ENCODE results near the gene NAAA.
"Not testable (repeated sequence)": the region's sequence is repeated elsewhere in the genome, so short reads cannot be mapped to it uniquely, and the experiment has no call there.

NAAA gene

GRCh38 chr4:75919920-75920319 lies 20.9 kb downstream of the NAAA start:
- no peak for DNase-seq (ENCODE audit: low spot score)

DNA sequence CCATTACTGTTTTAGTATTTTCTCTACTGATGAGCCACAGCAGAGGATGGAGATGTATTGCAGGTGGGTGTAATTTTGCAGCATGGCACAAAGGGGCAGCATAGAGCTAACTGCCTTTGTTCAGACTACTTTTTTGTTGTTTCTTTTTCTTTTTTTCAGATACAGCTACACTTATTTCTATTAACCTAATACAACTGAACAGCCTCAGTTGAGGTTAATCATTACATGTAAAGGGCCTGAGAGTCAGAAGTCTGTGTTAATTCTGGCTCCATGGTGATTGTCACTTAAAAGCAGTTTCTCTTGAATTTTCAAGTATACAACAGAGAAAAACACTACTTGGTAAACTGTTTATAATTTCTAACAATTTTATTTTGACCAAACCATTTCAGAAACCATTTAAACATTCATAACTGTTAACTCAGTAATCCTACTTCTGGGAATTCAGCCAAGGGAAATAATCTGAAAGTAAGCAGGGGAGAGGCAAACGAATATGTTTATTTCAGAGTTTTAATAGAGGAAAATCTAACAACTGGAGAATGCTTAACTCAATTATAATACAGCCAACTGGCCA lies 24.6 kb downstream of the NAAA start:
- peak; percentile 21 for DNase-seq (ENCODE audit: low spot score)

DNA sequence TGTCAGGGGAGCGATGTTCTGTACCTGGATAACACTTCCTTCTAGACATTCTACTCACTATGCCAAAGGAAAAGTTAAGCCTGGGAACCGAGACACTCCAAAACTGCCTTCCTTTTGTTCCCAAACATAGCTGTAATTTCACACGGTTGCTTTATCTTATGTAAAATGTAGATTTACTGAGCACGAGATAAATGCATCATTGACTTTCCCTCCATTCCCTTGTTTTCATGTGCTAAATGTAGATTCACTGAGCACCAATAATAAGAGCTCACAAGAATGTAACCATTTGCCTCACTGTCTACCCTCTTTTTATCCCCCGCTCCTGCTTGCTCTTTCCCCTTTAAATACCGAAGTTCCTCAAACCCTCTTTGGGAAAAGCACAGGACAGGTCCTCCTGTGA lies 27.8 kb downstream of the NAAA start:
- DNase-seq (ENCODE audit: low spot score): no peak

- not testable (repeated sequence) for DNase-seq (ENCODE audit: low spot score)
These were observed 30.0 kb downstream of the NAAA start for GRCh38 chr4:75910831-75911230.

- DNase-seq (ENCODE audit: low spot score): no peak
These were observed 31.4 kb downstream of the NAAA start for GRCh38 chr4:75909405-75909804.

DNA sequence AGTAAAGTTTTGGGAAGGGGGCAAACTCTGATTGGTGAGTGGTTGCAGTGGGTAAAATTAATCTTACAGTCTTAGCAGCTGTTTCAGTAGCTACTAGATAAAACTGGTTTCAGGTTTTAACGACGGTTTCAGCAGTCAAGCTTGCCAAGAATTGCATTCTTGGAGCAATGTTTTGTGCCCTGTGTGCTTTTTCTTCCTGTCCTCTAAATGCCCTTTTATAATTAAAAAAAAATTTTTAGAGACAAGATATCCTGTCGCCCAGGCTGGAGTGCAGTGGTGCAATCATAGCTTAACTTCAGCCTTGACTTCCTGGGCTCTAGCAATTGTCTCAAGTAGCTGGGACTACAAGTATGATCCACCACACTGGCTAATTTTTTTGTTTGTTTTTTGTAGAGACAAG lies 32.3 kb downstream of the NAAA start:
- DNase-seq (ENCODE audit: low spot score): no peak

GRCh38 chr4:75907966-75908365 lies 32.8 kb downstream of the NAAA start:
- DNase-seq (ENCODE audit: low spot score): no peak

DNA sequence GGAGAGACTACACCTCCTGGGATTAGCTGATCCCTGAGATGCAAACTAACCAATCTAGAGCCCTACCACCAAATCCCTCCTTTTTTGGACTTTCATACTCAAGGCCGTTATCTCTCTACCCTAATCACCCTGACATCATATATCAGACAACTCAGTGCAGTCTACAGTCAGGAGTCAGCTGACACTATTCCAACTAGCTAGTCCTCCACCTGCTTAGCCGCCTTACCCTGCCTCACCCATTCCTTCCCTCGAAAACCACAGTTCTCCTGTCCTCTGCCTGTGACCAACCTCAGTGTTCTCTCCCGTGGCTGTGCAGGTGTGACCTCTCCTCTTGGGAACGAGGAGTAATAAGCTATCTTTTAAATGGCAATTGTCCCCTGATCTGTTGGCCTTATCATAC lies 36.7 kb downstream of the NAAA start:
- no peak for DNase-seq (ENCODE audit: low spot score)

DNA sequence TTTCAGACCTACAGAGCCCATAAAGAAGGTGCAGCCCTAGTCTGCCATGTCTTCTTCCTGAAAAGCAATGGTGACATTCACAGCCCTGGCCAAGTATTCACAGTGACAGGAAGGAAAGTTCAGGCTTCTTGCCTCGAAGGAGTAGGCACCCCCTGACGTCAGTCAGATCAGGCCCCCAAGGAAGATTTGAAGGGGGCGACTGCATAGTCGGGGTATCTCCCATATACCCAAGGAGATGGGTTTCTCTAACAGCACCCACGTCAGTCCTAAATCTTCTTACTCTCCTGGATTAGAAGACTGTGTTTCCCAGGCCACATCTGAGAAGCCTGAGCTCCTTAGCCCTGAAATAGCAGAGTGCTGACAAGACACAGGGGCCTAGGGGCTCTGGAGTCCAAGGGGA lies 38.5 kb downstream of the NAAA start, which contains the start of gene PPEF2:
TSS of gene PPEF2 (minus strand) at position 101 of the 400 bp plus-strand sequence. CDS start 6,127 bp downstream, outside the sequence.
- no peak for DNase-seq (ENCODE audit: low spot score)

DNA sequence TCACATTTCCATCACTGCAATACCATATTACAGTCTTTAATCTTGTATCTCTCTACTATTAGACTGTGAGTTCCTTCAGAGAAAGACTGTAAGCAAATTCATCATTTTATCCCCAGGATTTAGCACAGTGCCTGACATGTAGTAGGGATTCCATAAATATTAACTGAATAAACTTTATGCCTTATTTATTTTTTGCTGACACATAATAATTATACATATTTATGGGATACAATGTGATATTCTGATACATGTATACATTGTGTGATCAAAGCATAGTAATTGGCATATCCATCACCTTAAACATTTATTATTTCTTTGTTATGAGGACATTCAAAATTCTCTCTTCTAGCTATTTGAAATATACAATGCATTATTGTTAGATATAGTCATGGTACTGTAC lies 42.3 kb downstream of the NAAA start:
- no peak for DNase-seq (ENCODE audit: low spot score)

DNA sequence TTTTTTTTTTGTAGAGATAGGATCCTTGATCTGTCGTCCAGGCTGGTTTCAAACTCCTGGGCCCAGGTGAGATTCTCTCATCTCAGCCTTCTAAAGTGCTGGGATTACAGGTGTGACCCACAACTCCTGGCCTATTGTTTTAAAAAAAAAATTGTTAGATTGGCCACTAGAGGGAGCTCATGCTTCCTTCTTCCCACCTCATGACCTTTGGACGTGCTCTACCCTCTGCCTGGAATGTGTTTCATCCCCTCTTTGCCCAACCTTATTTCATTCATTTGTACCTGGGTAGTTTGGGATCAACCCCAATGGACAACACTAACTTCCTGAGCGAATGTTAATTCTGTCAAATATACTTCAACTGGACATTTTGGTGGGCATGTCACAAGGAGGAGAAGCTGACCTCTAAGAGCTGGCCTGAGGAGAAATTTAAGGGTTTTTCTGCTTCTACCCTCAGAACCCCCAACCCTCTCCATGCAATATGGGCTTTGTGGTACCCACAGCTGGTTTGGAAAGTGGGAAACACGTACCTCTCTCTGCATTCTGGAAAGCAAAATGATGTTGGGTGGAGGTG lies 45.0 kb downstream of the NAAA start:
- peak; percentile 28 for DNase-seq (ENCODE audit: low spot score)

- DNase-seq (ENCODE audit: low spot score): no peak
These were observed 48.3 kb downstream of the NAAA start for GRCh38 chr4:75892508-75892907.

DNA sequence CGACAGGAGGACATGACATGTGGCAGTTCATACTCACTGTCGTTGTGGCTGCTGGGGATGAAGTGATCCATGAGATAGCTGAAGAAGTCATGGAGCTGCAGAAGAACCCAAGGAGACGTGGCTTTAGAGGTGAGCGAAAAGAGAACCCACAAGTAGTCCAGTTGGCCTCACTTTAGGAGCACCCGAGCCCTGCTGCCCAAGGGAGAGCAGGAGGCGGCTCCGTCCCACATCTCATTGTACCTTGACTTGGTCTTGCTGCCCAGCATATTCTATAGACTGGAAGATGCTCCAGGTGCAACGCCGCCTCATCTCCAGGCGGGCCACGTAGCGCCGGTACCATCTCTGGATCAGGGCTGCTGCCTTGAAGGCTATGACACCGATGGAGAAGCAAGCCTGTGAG lies 49.2 kb downstream of the NAAA start:
- DNase-seq (ENCODE audit: low spot score): no peak

DNA sequence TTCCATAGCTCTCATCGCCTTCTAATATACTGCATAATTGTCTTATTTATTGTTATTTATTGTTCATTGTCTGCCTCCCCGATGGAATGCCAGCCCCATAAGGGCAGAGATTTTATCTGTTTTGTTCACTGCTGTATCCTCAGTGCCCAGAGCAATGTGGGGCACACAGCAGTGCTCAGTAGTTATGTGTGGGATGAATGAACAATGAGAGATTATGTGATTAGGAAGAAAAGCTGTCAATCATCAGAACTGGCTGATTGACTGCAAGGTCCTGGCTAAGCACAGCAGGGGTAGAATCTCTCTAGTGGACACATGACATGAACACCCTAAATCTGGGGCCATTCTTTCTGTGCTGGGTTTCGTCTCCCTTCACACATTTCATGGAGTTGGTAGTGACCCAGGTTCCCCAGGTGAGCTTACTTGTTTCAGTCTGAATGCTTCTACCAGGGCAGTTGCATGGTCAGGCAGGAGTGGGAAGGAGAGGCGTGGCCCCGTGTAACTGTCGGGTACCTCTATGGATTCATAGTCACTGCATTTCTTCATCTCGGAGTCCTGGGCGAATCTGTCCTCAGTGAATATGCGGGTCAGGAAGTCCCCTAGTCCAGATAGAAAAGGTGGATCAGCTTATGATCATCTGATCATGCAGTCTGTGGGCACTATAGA lies 51.1 kb downstream of the NAAA start:
- no peak for DNase-seq (ENCODE audit: low spot score)

GRCh38 chr4:75886104-75886503 lies 54.7 kb downstream of the NAAA start:
- no peak for DNase-seq (ENCODE audit: low spot score)

- DNase-seq (ENCODE audit: low spot score): no peak
These were observed 59.3 kb downstream of the NAAA start for GRCh38 chr4:75881476-75881875.

- no peak for DNase-seq (ENCODE audit: low spot score)
These were observed 60.5 kb downstream of the NAAA start for GRCh38 chr4:75880278-75880677.

DNA sequence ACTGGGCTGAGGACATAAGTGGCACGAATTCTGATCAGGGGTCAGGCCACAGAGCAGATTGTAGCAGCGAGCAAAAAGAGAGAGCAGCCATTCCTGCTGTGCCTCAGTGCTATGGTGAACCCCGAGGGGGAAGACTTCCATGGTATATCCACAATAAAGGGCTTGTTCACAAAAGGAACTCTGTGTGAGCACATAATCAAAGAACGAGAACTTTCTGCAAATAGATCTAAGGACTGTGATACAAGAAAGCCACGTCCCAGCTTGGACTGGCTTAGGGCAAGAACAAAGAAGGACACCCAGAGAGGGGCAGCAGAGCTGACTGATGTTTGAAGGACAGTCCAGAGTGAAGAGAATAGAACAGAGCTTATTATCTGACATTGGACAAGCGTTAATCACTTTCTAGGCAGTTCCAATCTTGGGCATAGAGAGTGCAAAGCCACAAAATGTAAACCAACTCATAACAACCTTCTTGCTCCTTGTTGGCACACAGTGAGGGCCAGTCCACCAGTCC lies 62.5 kb downstream of the NAAA start:
- DNase-seq (ENCODE audit: low spot score): no peak

DNA sequence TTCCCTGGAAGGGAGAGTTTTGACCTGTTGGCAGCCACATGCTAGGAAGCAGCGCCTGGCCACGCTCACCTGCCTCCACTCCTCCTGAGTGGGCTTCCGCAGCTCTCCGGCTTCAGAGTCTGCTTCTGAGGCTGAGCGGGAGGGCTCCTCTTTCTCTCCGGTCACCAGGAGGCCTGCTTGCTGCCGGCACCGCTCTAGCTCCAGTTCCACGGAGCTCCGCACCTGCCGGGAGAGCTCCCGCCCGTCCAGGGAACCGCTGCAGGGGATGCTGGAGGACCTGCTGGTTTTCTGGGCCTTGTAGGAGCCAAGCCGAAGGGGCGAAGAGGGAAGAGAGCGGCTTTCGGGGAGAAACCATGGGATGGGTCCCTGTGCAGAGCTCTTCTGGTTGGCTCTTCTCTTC lies 64.6 kb downstream of the NAAA start:
- DNase-seq (ENCODE audit: low spot score): no peak

DNA sequence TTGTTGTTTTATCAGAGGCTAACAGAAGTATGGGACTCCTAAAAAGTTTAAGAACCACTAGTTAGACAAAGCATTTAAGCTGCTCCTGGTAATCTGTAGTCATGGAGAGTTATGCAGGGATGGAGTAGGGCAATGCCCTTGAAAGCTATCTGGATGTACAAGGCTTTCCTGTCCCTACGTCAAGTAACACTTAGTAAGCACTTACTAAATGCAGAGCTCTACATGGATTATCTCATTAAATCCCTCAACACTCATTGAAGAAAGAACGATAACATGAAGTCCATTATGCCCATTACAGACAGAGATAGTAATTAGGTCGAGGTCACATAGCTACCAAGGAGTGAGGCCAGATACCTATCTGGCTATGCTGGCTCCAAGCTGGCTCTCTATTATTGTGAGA lies 71.7 kb downstream of the NAAA start:
- no peak for DNase-seq (ENCODE audit: low spot score)

DNA sequence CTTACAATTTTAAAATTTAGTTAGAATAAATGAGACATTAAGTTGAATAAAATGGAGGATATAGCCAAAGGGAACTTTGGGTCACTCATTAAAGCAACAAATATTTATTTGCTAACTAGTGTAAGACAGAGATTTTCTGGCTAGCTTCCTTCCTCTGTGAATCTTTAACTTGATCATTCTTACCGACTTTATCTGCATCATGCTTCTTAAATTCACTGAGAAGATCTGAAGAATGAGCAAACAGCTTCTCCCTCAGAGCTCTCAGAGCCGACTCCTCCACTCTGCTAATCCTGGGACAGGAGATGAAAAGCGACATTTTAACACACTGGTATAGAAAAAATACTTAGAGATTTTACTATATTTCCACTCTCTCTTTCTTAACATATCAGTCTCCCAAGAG lies 73.7 kb downstream of the NAAA start:
- no peak for DNase-seq (ENCODE audit: low spot score)

Data from CD4-positive, alpha-beta T cell treated with Interleukin-6 at 100 ng/mL for 8 hours (primary cell).